H9 (cell line): ENCODE data around the gene BIRC3. TPM values are rescaled to one million over a fixed set of nuclear protein-coding genes. Genes with fewer than 3 reads are reported as not detected.

Experiments
- DNase-seq: peaks from one replicate; pipeline ENCODE4 v3.0.0-alpha.2; 2017
- H2AFZ ChIP-seq: one replicate; pipeline ENCODE4 v1.6.1; 2013; ENCODE audit warnings: mild to moderate bottlenecking, low read length, control low read depth, moderate library complexity
- H2AK5ac ChIP-seq: 2 replicates; pipeline ENCODE4 v1.6.1; 2013; ENCODE audit warnings: low read length, control low read depth, mixed read lengths; ENCODE audit not compliant: insufficient read length
- H2BK120ac ChIP-seq: one replicate; pipeline ENCODE4 v1.6.1; 2013; ENCODE audit warnings: low read depth, mild to moderate bottlenecking, low read length, control low read depth, inconsistent platforms; ENCODE audit not compliant: poor library complexity, severe bottlenecking
- H2BK12ac ChIP-seq: 2 replicates; pipeline ENCODE4 v1.6.1; 2013; ENCODE audit warnings: low read length, control low read depth, mixed read lengths, low read depth; ENCODE audit not compliant: insufficient read length
- H2BK15ac ChIP-seq: 2 replicates; pipeline ENCODE4 v1.6.1; 2013; ENCODE audit warnings: low read depth, low read length, control low read depth
- H2BK20ac ChIP-seq: one replicate; pipeline ENCODE4 v1.6.1; 2013; ENCODE audit warnings: low read depth, mild to moderate bottlenecking, low read length, control low read depth, inconsistent platforms; ENCODE audit not compliant: poor library complexity, severe bottlenecking
- H2BK5ac ChIP-seq: 2 replicates; pipeline ENCODE4 v1.6.1; 2013; ENCODE audit warnings: low read length, control low read depth, mixed read lengths; ENCODE audit not compliant: insufficient read length
- H3K14ac ChIP-seq: 2 replicates; pipeline ENCODE4 v1.6.1; 2013; ENCODE audit warnings: low read length, control low read depth; ENCODE audit not compliant: insufficient read depth
- H3K18ac ChIP-seq: 2 replicates; pipeline ENCODE4 v1.6.1; 2013; ENCODE audit warnings: low read depth, mild to moderate bottlenecking, mixed read lengths, low read length, control low read depth; ENCODE audit not compliant: insufficient read length
- H3K23ac ChIP-seq: 2 replicates; pipeline ENCODE4 v1.6.1; 2013; ENCODE audit warnings: low read length, control low read depth, mixed read lengths, low read depth; ENCODE audit not compliant: insufficient read length
- H3K23me2 ChIP-seq: 2 replicates; pipeline ENCODE4 v1.6.1; 2013; ENCODE audit warnings: low read depth, mild to moderate bottlenecking, mixed read lengths, low read length, control low read depth; ENCODE audit not compliant: insufficient read length, poor library complexity, severe bottlenecking
- H3K27ac ChIP-seq: 2 replicates; pipeline ENCODE4 v1.5.1; 2013; ENCODE audit warnings: low read length, control low read depth, mixed read lengths, low read depth; ENCODE audit not compliant: insufficient read length
- H3K27me3 ChIP-seq: 2 replicates; pipeline ENCODE4 v1.6.1; 2013; ENCODE audit warnings: low read length, control low read depth, inconsistent platforms; ENCODE audit not compliant: insufficient read depth
- H3K4ac ChIP-seq: 2 replicates; pipeline ENCODE4 v1.6.1; 2013; ENCODE audit warnings: low read depth, mild to moderate bottlenecking, control low read depth, inconsistent platforms, low read length, moderate library complexity
- H3K4me1 ChIP-seq: 2 replicates; pipeline ENCODE4 v1.6.1; 2013; ENCODE audit warnings: low read length, control low read depth, inconsistent platforms; ENCODE audit not compliant: insufficient read depth
- H3K4me2 ChIP-seq: 2 replicates; pipeline ENCODE4 v1.6.1; 2013; ENCODE audit warnings: low read length, control low read depth, mixed read lengths; ENCODE audit not compliant: insufficient read length, insufficient read depth
- H3K56ac ChIP-seq: 2 replicates; pipeline ENCODE4 v1.6.1; 2013; ENCODE audit warnings: low read depth, mild to moderate bottlenecking, mixed read lengths, low read length, control low read depth; ENCODE audit not compliant: insufficient read length
- H3K79me1 ChIP-seq: 2 replicates; pipeline ENCODE4 v1.6.1; 2013; ENCODE audit warnings: low read depth, mild to moderate bottlenecking, moderate library complexity, low read length, control low read depth, inconsistent platforms; ENCODE audit not compliant: insufficient read depth, poor library complexity, severe bottlenecking
- H3K79me2 ChIP-seq: 2 replicates; pipeline ENCODE4 v1.6.1; 2013; ENCODE audit warnings: low read length, control low read depth, inconsistent platforms; ENCODE audit not compliant: insufficient read depth
- H3K9ac ChIP-seq: 2 replicates; pipeline ENCODE4 v1.6.1; 2013; ENCODE audit warnings: low read length, control low read depth, mixed read lengths; ENCODE audit not compliant: insufficient read length; ENCODE audit errors: extremely low read depth
- H3K9me3 ChIP-seq: one replicate; pipeline ENCODE4 v1.6.1; 2013; ENCODE audit warnings: low read depth, low read length, inconsistent platforms; ENCODE audit not compliant: control insufficient read depth
- H3T11ph ChIP-seq: one replicate; pipeline ENCODE4 v1.6.1; 2013; ENCODE audit warnings: mild to moderate bottlenecking, low read length, control low read depth, inconsistent platforms
- H4K20me1 ChIP-seq: one replicate; pipeline ENCODE4 v1.6.1; 2013; ENCODE audit not compliant: control insufficient read depth, insufficient read length, insufficient read depth
- H4K5ac ChIP-seq: 2 replicates; pipeline ENCODE4 v1.6.1; 2013; ENCODE audit warnings: low read depth, mild to moderate bottlenecking, mixed read lengths, low read length, control low read depth; ENCODE audit not compliant: insufficient read length
- H4K8ac ChIP-seq: replicated peaks from 2 replicates; pipeline ENCODE4 v1.6.1; 2013; ENCODE audit warnings: low read length, control low read depth, mixed read lengths, low read depth; ENCODE audit not compliant: insufficient read length
- H4K91ac ChIP-seq: 2 replicates; pipeline ENCODE4 v1.6.1; 2013; ENCODE audit warnings: low read depth, mild to moderate bottlenecking, moderate library complexity, mixed read lengths, low read length, control low read depth; ENCODE audit not compliant: insufficient read length
- H3K27ac Mint-ChIP-seq, 3 experiments: 2 replicates in 2 of 3; 3 replicates in 1 of 3; pipeline ENCODE4 v1.8.0; 2020 to 2021; ENCODE audit warnings: mixed read lengths in 3 of 3, mild to moderate bottlenecking in 1 of 3, moderate library complexity in 1 of 3
- H3K27me3 Mint-ChIP-seq: 2 replicates; pipeline ENCODE4 v1.8.0; 2021; ENCODE audit warnings: low read depth, mild to moderate bottlenecking, moderate library complexity, mixed read lengths
- H3K36me3 Mint-ChIP-seq, 3 experiments: 2 replicates in 2 of 3; 3 replicates in 1 of 3; pipeline ENCODE4 v1.8.0; 2020 to 2021; ENCODE audit warnings: low read depth in 3 of 3, mixed read lengths in 3 of 3; ENCODE audit not compliant: insufficient read depth in 1 of 3
- H3K4me1 Mint-ChIP-seq, 2 experiments: 2 replicates each; pipeline ENCODE4 v1.8.0; 2020; ENCODE audit warnings: mixed read lengths in 2 of 2
- H3K4me3 Mint-ChIP-seq, 2 experiments: 2 replicates in 1 of 2; 3 replicates in 1 of 2; pipeline ENCODE4 v1.8.0; 2020 to 2021; ENCODE audit warnings: mild to moderate bottlenecking in 2 of 2, mixed read lengths in 2 of 2, moderate library complexity in 1 of 2
- H3K9me3 Mint-ChIP-seq, 2 experiments: 2 replicates in 1 of 2; 3 replicates in 1 of 2; pipeline ENCODE4 v1.8.0; 2020; ENCODE audit warnings: mild to moderate bottlenecking in 2 of 2, mixed read lengths in 2 of 2, moderate library complexity in 1 of 2
- WGBS: extraction: QIAGEN DNeasy Blood & Tissue Kit; methylation state at CpG from one replicate; pipeline ENCODE4 v1.1.7; 2013; ENCODE audit warnings: missing lambda C conversion rate, low lambda C conversion rate, mixed read lengths; ENCODE audit not compliant: insufficient read length; ENCODE audit errors: extremely low coverage; 5-methylcytosine and 5-hydroxymethylcytosine counted together
- total RNA-seq: library from RNA; stranded (reverse); gene quantifications from 2 replicates; pipeline ENCODE4 v1.2.1, GENCODE V29; 2021
- TF ChIP-seq, protein P1 (sequence below): fragments of 200-600 bp; sonication (generic); conservative IDR thresholded peaks from 3 replicates; pipeline ENCODE4 v1.8.0; 2021; ENCODE audit warnings: antibody characterized with exemption, mild to moderate bottlenecking

The BIRC3 gene
- total RNA-seq, 1 experiment from 2014 or later: 0.04 TPM

DNA sequence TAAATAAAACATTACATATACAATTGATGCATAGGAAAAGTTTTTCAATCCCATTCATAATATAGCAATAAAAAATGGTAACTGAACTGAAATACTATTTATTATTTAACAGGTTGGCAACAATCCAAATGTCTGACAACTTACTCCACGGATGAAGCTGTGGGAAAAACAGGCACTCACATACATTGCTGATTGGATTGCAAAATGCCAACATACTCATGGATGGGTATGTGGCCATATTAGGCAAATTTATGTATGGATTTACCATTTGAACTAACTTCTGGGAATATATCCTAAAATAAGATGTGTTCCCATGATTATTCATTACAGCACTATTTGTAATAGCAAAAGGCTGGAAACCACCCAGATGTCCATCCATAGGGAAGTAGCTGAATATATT is 26.5 kb downstream of the BIRC3 start:
- H3K79me2 ChIP-seq: peaks cover 4% of the 10 kb centered on the region; the same call in 1 of the 2 replicates
- no peak overlapping the region for H3K56ac ChIP-seq
- no peaks in the 10 kb centered on the region for H3K4me1 ChIP-seq
- H4K5ac ChIP-seq: no peak overlapping the region
- peaks cover 16 to 20% of the 10 kb centered on the region in 2 experiments for H3K4me1 Mint-ChIP-seq
- H2BK12ac ChIP-seq: no peak overlapping the region
- no peak overlapping the region for H3K27ac Mint-ChIP-seq
- no peak overlapping the region for H3K18ac ChIP-seq
- H2AFZ ChIP-seq: no peak overlapping the region
- H3K9ac ChIP-seq: no peak overlapping the region
- no peaks in the 10 kb centered on the region for H3K27me3 ChIP-seq
- no peak overlapping the region for H2AK5ac ChIP-seq
- H3K23ac ChIP-seq: no peak overlapping the region
- no CpG with 5 or more reads among the region's 1 CpG for whole genome bisulfite sequencing
- H3K9me3 Mint-ChIP-seq: no peaks in the 10 kb centered on the region
- no peak for DNase-seq
- H2BK20ac ChIP-seq: no peak overlapping the region
- H2BK120ac ChIP-seq: no peak overlapping the region
- no peak overlapping the region for H3K4me3 Mint-ChIP-seq
- H2BK5ac ChIP-seq: no peak overlapping the region
- no peak overlapping the region for H3K14ac ChIP-seq
- H3K27ac ChIP-seq: no peak overlapping the region
- no peaks in the 10 kb centered on the region for H4K20me1 ChIP-seq
- H3K4me2 ChIP-seq: no peak overlapping the region
- no peak overlapping the region for H4K91ac ChIP-seq
- H3K36me3 Mint-ChIP-seq: no peaks in the 10 kb centered on the region
- H3K4ac ChIP-seq: no peak overlapping the region
- no peaks in the 10 kb centered on the region for H3K9me3 ChIP-seq
- TF ChIP-seq, protein P1, sequence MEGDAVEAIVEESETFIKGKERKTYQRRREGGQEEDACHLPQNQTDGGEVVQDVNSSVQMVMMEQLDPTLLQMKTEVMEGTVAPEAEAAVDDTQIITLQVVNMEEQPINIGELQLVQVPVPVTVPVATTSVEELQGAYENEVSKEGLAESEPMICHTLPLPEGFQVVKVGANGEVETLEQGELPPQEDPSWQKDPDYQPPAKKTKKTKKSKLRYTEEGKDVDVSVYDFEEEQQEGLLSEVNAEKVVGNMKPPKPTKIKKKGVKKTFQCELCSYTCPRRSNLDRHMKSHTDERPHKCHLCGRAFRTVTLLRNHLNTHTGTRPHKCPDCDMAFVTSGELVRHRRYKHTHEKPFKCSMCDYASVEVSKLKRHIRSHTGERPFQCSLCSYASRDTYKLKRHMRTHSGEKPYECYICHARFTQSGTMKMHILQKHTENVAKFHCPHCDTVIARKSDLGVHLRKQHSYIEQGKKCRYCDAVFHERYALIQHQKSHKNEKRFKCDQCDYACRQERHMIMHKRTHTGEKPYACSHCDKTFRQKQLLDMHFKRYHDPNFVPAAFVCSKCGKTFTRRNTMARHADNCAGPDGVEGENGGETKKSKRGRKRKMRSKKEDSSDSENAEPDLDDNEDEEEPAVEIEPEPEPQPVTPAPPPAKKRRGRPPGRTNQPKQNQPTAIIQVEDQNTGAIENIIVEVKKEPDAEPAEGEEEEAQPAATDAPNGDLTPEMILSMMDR: no peak
- H3T11ph ChIP-seq: no peak overlapping the region
- H2BK15ac ChIP-seq: no peak overlapping the region
- peaks cover 5% of the 10 kb centered on the region for H3K23me2 ChIP-seq
- H3K27me3 Mint-ChIP-seq: no peaks in the 10 kb centered on the region
- H3K79me1 ChIP-seq: no peaks in the 10 kb centered on the region
- no peak overlapping the region for H4K8ac ChIP-seq
